Lower leg skin (tissue), 4 donors: ENCODE results near the gene IER5. TPM values are rescaled to one million over a fixed set of nuclear protein-coding genes. Genes with fewer than 3 reads are reported as not detected.
"Not testable (repeated sequence)": the region's sequence is repeated elsewhere in the genome, so short reads cannot be mapped to it uniquely, and the experiment has no call there.

Experiments
- DNase-seq, 2 donors: peaks; one replicate each; pipeline ENCODE4 v3.0.0-alpha.2; 2019; ENCODE audit warnings: low spot score in 2 of 2
- H3K4me3 ChIP-seq: fragments of 200-600 bp; sonication (generic); 2 replicates; pipeline ENCODE4 v1.5.1; 2017; ENCODE audit warnings: mild to moderate bottlenecking, low read depth; ENCODE audit not compliant: poor library complexity, severe bottlenecking
- POLR2A ChIP-seq, 2 donors: fragments of 450-650 bp; IDR thresholded peaks; one replicate each; pipeline ENCODE4 v1.6.1; 2016 to 2017; ENCODE audit warnings: antibody characterized with exemption in 2 of 2, mild to moderate bottlenecking in 1 of 2, moderate library complexity in 1 of 2
- WGBS, 2 donors: methylation state at CpG; one replicate each; pipeline ENCODE4 v1.1.5; 2018; 5-methylcytosine and 5-hydroxymethylcytosine counted together
- intact Hi-C: fragments of 100-400 bp; cut with DNase I; formaldehyde crosslinking; loops from one replicate; pipeline ENCODE4 v1.15.0; 2023; ENCODE audit warnings: low total_unique reads
- total RNA-seq, 4 donors: library from RNA; depleted of rRNA; stranded (reverse); fragments of >200 nt; gene quantifications; one replicate each; pipeline ENCODE4 v1.1.0, GENCODE V29; 2016
- TF ChIP-seq, protein P1 (sequence below), 3 donors: fragments of 450-650 bp; IDR thresholded peaks; one replicate each; pipeline ENCODE4 v1.5.1; 2016; ENCODE audit warnings: antibody characterized with exemption in 3 of 3, mild to moderate bottlenecking in 3 of 3, moderate library complexity in 2 of 3

IER5 gene
- total RNA-seq, 4 donors from 2014 or later = 36.7 to 53.4 (median 48.3) TPM

DNA sequence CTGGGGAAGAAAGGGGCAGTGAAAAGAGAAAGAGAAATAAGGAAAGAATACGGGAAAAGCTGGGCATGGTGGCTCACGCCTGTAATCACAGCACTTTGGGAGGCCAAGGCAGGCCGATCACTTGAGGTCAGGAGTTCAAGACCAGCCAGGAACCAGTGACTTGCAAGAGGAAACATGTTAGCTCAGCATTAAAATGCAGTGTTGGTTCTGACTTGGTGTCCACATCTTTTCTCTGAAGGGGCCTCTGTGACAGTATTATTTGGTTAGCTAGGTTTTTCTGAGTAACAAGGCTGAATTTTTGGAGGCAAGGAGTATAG is 26.8 kb downstream of the IER5 start:
- no peak overlapping the region for H3K4me3 ChIP-seq
- TF ChIP-seq, protein P1, sequence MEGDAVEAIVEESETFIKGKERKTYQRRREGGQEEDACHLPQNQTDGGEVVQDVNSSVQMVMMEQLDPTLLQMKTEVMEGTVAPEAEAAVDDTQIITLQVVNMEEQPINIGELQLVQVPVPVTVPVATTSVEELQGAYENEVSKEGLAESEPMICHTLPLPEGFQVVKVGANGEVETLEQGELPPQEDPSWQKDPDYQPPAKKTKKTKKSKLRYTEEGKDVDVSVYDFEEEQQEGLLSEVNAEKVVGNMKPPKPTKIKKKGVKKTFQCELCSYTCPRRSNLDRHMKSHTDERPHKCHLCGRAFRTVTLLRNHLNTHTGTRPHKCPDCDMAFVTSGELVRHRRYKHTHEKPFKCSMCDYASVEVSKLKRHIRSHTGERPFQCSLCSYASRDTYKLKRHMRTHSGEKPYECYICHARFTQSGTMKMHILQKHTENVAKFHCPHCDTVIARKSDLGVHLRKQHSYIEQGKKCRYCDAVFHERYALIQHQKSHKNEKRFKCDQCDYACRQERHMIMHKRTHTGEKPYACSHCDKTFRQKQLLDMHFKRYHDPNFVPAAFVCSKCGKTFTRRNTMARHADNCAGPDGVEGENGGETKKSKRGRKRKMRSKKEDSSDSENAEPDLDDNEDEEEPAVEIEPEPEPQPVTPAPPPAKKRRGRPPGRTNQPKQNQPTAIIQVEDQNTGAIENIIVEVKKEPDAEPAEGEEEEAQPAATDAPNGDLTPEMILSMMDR (IDR thresholded peaks at IDR 0.05) = no peak
- no peak for TF ChIP-seq POLR2A (IDR thresholded peaks at IDR 0.05)
- no peak for DNase-seq
- intact Hi-C loops = no loop called here
- WGBS, 2 donors = 88 to 100% methylated on average over 3 of the region's 3 CpGs

DNA sequence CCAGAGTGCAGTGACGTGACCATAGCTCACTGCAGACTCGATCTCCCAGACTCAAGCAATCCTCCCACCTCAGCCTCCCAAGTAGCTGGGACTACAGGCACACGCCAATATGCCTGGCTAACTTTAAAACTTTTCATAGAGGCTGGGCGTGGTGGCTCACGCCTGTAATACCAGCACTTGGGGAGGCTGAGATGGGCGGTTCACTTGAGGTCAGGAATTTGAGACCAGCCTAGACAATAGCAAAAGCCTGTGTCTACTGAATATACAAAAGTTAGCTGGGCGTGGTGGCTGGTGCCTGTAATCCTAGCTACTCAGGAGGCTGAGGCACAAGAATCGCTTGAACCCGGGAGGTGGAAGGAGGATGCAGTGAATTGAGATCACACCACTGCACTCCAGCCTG is 27.5 kb downstream of the IER5 start:
- intact Hi-C loops, H3K4me3 ChIP-seq, DNase-seq: not testable (repeated sequence)
- 92 to 95% methylated on average over 9 of the region's 9 CpGs for WGBS, 2 donors

DNA sequence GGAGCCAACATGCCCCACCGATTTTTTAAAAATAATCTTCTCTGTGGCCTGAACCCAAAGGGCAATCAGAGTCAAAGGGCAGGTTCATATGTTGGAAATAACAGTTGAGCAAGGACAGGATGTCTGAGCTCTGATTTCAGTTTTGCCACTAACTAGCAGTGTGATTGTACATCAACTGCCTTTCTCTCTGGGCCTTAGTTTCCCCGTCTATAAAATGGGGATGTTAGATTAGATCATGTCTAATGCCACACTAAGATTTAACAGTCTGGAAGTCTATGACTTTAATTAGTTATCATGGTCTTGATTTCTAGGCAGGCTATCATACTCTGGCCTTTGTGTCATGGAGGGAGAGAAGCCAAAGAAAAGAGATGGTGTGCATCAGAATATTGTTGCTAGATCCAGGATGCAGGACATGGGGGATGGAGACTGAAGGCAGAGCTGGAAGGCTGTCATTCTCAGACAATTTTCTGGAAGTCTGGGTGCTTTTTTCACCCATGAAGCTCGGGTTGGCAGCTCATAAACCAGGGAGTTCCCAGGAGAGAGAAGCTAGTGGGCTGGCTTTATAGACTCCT is 28.4 kb downstream of the IER5 start:
- no peak for DNase-seq
- whole genome bisulfite sequencing, 2 donors = 70 to 89% methylated on average over 3 of the region's 3 CpGs
- intact Hi-C loops = no loop called here
- H3K4me3 ChIP-seq = no peak overlapping the region
- TF ChIP-seq POLR2A (IDR thresholded peaks at IDR 0.05) = no peak
- TF ChIP-seq, protein P1 (IDR thresholded peaks at IDR 0.05) = no peak

GRCh38 chr1:181117648-181118449 is 29.3 kb downstream of the IER5 start:
- WGBS, 2 donors = 59 to 61% methylated on average over 9 of the region's 9 CpGs
- DNase-seq = no peak
- intact Hi-C loops = no loop called here
- no peak overlapping the region for H3K4me3 ChIP-seq
- TF ChIP-seq POLR2A (IDR thresholded peaks at IDR 0.05) = no peak
- TF ChIP-seq, protein P1 (IDR thresholded peaks at IDR 0.05) = no peak

DNA sequence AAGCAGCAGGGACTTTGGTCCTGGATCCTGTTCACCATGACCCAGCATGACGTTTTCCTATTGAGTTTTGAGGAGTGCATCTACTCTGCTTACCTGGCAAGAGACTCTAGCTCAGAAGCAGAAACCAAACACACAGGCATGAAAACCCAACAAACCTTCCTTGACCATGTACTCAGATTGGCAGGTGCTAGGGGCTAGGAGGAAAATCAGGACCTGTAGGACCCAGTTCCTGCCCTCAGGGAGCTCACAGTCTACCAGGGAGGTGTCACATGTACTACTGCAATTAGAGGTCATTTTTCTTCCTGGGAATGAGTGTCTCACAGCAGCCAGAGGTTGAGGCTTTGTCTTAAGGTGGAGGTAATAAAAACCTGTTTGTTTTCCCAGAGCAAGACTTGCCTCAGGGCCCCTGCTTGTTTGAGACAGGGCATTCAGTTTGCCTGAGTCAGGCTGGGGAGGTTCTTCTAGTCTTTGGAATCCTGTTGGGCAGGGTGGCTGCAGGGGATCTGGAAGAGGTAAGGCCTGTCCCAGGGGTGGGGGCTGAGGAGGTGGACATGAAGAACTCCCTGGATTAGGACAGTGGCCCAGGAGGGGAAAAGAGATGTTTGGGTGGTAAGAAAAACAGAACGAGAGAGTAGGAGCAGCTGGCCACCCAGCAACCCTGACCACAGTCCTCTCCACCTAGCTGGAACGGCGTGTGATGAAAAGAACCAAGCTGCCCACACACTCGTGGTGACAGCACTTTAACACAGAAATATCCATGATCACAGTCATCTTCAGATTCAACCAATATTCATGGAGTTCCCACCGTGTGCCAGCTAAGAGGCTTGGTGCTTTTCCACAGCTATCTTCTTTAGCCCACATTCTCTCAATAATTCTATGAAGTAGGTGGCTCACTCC is 30.8 kb downstream of the IER5 start:
- WGBS, 2 donors = 63 to 67% methylated on average over 6 of the region's 6 CpGs
- no peak overlapping the region for H3K4me3 ChIP-seq
- intact Hi-C loops = no loop called here
- peak in 1 of 2 donors; percentile 65 for DNase-seq
- TF ChIP-seq, protein P1 (IDR thresholded peaks at IDR 0.05) = no peak

- H3K4me3 ChIP-seq = no peak overlapping the region
- 76 to 77% methylated on average over 2 of the region's 2 CpGs for WGBS, 2 donors
- no peak for DNase-seq
- TF ChIP-seq, protein P1 (IDR thresholded peaks at IDR 0.05) = no peak
- TF ChIP-seq POLR2A (IDR thresholded peaks at IDR 0.05) = no peak
- intact Hi-C loops = no loop called here
Observed at GRCh38 chr1:181120924-181121323, 32.4 kb downstream of the IER5 start.
